ENCODE data around the gene UFD1. TPM values are rescaled to one million over a fixed set of nuclear protein-coding genes. Genes with fewer than 3 reads are reported as not detected.

Gene UFD1
- total RNA-seq, 1 donor: 44.9 TPM

- TF ChIP-seq CTCF (IDR thresholded peaks at IDR 0.05; ENCODE audit: insufficient read depth, low read depth, low read length): no peak
- DNase-seq (ENCODE audit: low read depth): no peak
- no peak overlapping the region for H3K4me3 ChIP-seq (ENCODE audit: low read depth, low read length)
These were observed 41.7 kb upstream of the UFD1 start for GRCh38 chr22:19520566-19521305.

GRCh38 chr22:19520007-19520406 lies 41.0 kb upstream of the UFD1 start:
- DNase-seq (ENCODE audit: low read depth): no peak
- no peak for TF ChIP-seq CTCF (IDR thresholded peaks at IDR 0.05; ENCODE audit: insufficient read depth, low read depth, low read length)
- H3K4me3 ChIP-seq (ENCODE audit: low read depth, low read length): no peak overlapping the region

- no peak overlapping the region for H3K4me3 ChIP-seq (ENCODE audit: low read depth, low read length)
- DNase-seq (ENCODE audit: low read depth): no peak
- no peak for TF ChIP-seq CTCF (IDR thresholded peaks at IDR 0.05; ENCODE audit: insufficient read depth, low read depth, low read length)
These were observed 40.3 kb upstream of the UFD1 start for GRCh38 chr22:19519041-19519926.

GRCh38 chr22:19518635-19519034 lies 39.6 kb upstream of the UFD1 start:
- no peak for TF ChIP-seq CTCF (IDR thresholded peaks at IDR 0.05; ENCODE audit: insufficient read depth, low read depth, low read length)
- H3K4me3 ChIP-seq (ENCODE audit: low read depth, low read length): no peak overlapping the region
- no peak for DNase-seq (ENCODE audit: low read depth)

GRCh38 chr22:19517919-19518611 lies 39.1 kb upstream of the UFD1 start:
- TF ChIP-seq CTCF (IDR thresholded peaks at IDR 0.05; ENCODE audit: insufficient read depth, low read depth, low read length): no peak
- no peak overlapping the region for H3K4me3 ChIP-seq (ENCODE audit: low read depth, low read length)
- no peak for DNase-seq (ENCODE audit: low read depth)

GRCh38 chr22:19517171-19517500 lies 38.1 kb upstream of the UFD1 start:
- no peak overlapping the region for H3K4me3 ChIP-seq (ENCODE audit: low read depth, low read length)
- TF ChIP-seq CTCF (IDR thresholded peaks at IDR 0.05; ENCODE audit: insufficient read depth, low read depth, low read length): no peak
- DNase-seq (ENCODE audit: low read depth): no peak
